GM12878 (cell line): ENCODE measurements around the gene ARL5B. TPM values are rescaled to one million over a fixed set of nuclear protein-coding genes. Genes with fewer than 3 reads are reported as not detected.
A peak's percentile ranks its signal among the peaks of the same experiment; 100 is the strongest.
"Not testable (repeated sequence)": the region's sequence is repeated elsewhere in the genome, so short reads cannot be mapped to it uniquely, and the experiment has no call there.

Source experiments
- ATAC-seq: fragments of 200-7000 bp; cut with Tn5 transposase; 3 replicates; pipeline ENCODE4 v1.9.1; 2020; ENCODE audit warnings: mild to moderate bottlenecking, moderate library complexity
- BruUV-seq: library from RNA; stranded (reverse); fragments of 400-500 nt; replicated peaks from 2 replicates; lab custom pipeline; 2021; lab: Mats Ljungman, UMichigan
- CTCF ChIA-PET: fragments of 300-600 bp; sonication (Branson Sonifier 250); formaldehyde crosslinking; extraction: SDS; loops from one replicate; lab custom pipeline; 2021; ENCODE audit warnings: inconsistent platforms; lab: Yijun Ruan, JAX
- POLR2A ChIA-PET: fragments of 350-600 bp; formaldehyde crosslinking; extraction: SDS; loops from one replicate; lab custom pipeline; 2021; ENCODE audit warnings: inconsistent platforms; lab: Charles Lee
- RAD21 ChIA-PET: fragments of 300-600 bp; sonication (Branson Sonifier 250); formaldehyde crosslinking; loops from one replicate; lab custom pipeline; 2023; ENCODE audit warnings: antibody characterized with exemption; ENCODE audit not compliant: unreplicated experiment; lab: Charles Lee
- SMC1A ChIA-PET: fragments of 300-600 bp; sonication (Branson Sonifier 250); formaldehyde crosslinking; loops from one replicate; lab custom pipeline; 2023; ENCODE audit not compliant: unreplicated experiment, uncharacterized antibody; lab: Charles Lee
- DNase-seq: peaks from one replicate; pipeline ENCODE4 v3.0.0-alpha.2; 2011; ENCODE audit warnings: low read depth, low spot score
- FAIRE-seq: peaks from 3 replicates; lab custom pipeline; 2011; peaks lifted over from hg19 to GRCh38; lab: Jason Lieb, UNC
- H2AFZ ChIP-seq: 2 replicates; pipeline ENCODE4 v1.6.0; 2011; ENCODE audit warnings: low read depth, low read length, control low read depth; ENCODE audit not compliant: control insufficient read depth
- H3K27ac ChIP-seq: 2 replicates; pipeline ENCODE4 v1.5.1; 2011; ENCODE audit warnings: control low read depth; ENCODE audit not compliant: control insufficient read depth, insufficient read depth
- H3K27me3 ChIP-seq, 2 experiments: replicated peaks in 1 of 2; 2 replicates each; pipeline versions ENCODE4 v1.6.0 to v1.6.1; 2011; ENCODE audit warnings: low read length in 1 of 2; ENCODE audit not compliant: control insufficient read depth in 2 of 2, insufficient read depth in 2 of 2
- H3K36me3 ChIP-seq, 2 experiments: 2 replicates each; pipeline ENCODE4 v1.5.1; 2011; ENCODE audit warnings: low read length in 1 of 2; ENCODE audit not compliant: control insufficient read depth in 2 of 2, insufficient read depth in 2 of 2
- H3K4me1 ChIP-seq: 2 replicates; pipeline ENCODE4 v1.6.1; 2011; ENCODE audit warnings: mild to moderate bottlenecking, low read length, moderate library complexity, mixed read lengths; ENCODE audit not compliant: control insufficient read depth, insufficient read depth
- H3K4me2 ChIP-seq: 2 replicates; pipeline ENCODE4 v1.6.0; 2011; ENCODE audit warnings: control low read depth; ENCODE audit not compliant: control insufficient read depth, insufficient read depth
- H3K4me3 ChIP-seq: fragments of 200-600 bp; sonication (generic); 2 replicates; pipeline ENCODE4 v1.5.1; 2016
- H3K79me2 ChIP-seq: 2 replicates; pipeline ENCODE4 v1.6.0; 2011; ENCODE audit warnings: low read length; ENCODE audit not compliant: control insufficient read depth, insufficient read depth
- H3K9ac ChIP-seq: 2 replicates; pipeline ENCODE4 v1.8.0; 2011; ENCODE audit warnings: low read length, control low read depth, mixed read lengths; ENCODE audit not compliant: control insufficient read depth, insufficient read depth
- H3K9me3 ChIP-seq: replicated peaks from 3 replicates; pipeline ENCODE4 v1.5.1; 2011; ENCODE audit warnings: mild to moderate bottlenecking, low read length; ENCODE audit not compliant: control insufficient read depth, insufficient read depth
- H4K20me1 ChIP-seq: 2 replicates; pipeline ENCODE4 v1.6.0; 2011; ENCODE audit not compliant: control insufficient read depth, insufficient read depth
- RAD21 ChIP-seq: IDR thresholded peaks from 2 replicates; pipeline ENCODE4 v1.6.1; 2011; ENCODE audit warnings: mild to moderate bottlenecking, low read depth, low read length, moderate library complexity; ENCODE audit not compliant: insufficient read depth
- WGBS: methylation state at CpG from one replicate; pipeline ENCODE4 v1.1.6; 2016; ENCODE audit warnings: low lambda C conversion rate; ENCODE audit not compliant: insufficient replicate concordance, insufficient coverage; ENCODE audit errors: missing lambda C conversion rate; 5-methylcytosine and 5-hydroxymethylcytosine counted together
- in situ Hi-C: fragments of 300-500 bp; cut with MboI; formaldehyde crosslinking; loops from 9 replicates; pipeline ENCODE4 v1.14.3; 2018; ENCODE audit warnings: mixed read lengths
- intact Hi-C: fragments of 100-400 bp; cut with micrococcal nuclease; formaldehyde crosslinking; loops from one replicate; pipeline ENCODE4 v1.14.2; 2022; ENCODE audit not compliant: unreplicated experiment
- polyA plus RNA-seq, 11 experiments: library from polyadenylated mRNA; depleted of rRNA in 4 of 11; unstranded in 6 of 11; stranded (reverse) in 5 of 11; fragments of >200 nt; fragmentation: Nextera tagmentation in 4 of 11; fragmentation: Illumina TruSeq in 1 of 11; extraction: Ambion mirVana in 4 of 11; extraction: Trizol in 1 of 11; gene quantifications; 1 replicate in 1 of 11; 2 replicates in 10 of 11; pipeline versions ENCODE4 v1.2.1 to v1.2.3, GENCODE V29; 2011 to 2016; ENCODE audit warnings: inconsistent platforms in 2 of 11, missing spikeins in 2 of 11, low read depth in 1 of 11
- total RNA-seq, 4 experiments: library from RNA; depleted of rRNA in 3 of 4; stranded (reverse); fragments of >200 nt in 3 of 4; fragmentation: Illumina TruSeq in 1 of 4; extraction: Trizol in 1 of 4; gene quantifications; 2 replicates each; pipeline versions ENCODE4 v1.2.1 to v1.2.3, GENCODE V29; 2013 to 2021
- TF ChIP-seq, protein P1 (sequence below): fragments of 450-650 bp; formaldehyde crosslinking; IDR thresholded peaks from 2 replicates; pipeline ENCODE4 v1.4.0; 2022; ENCODE audit warnings: mild to moderate bottlenecking, moderate library complexity

Gene ARL5B
- total and polyA plus RNA-seq, 10 of the 15 experiments (the other 5 are each of a cell fraction or from before 2014, with no cell fraction given): 2.5 to 20.7 (median 9.1) TPM

GRCh38 chr10:18639719-18640118, 19.5 kb upstream of the ARL5B start:
- H3K36me3 ChIP-seq, POLR2A ChIA-PET, H3K4me1 ChIP-seq, H3K79me2 ChIP-seq, H3K9me3 ChIP-seq, in situ Hi-C loops, H3K27me3 ChIP-seq, H3K4me2 ChIP-seq, ATAC-seq, intact Hi-C loops, H3K4me3 ChIP-seq, RAD21 ChIA-PET, H3K27ac ChIP-seq, H2AFZ ChIP-seq, H4K20me1 ChIP-seq, H3K9ac ChIP-seq, DNase-seq, BruUV-seq: not testable (repeated sequence)
- SMC1A ChIA-PET: interaction anchor here (0.6 to 1.3 kb wide), 3 partner anchors 9 to 25 kb away, joined by 3 to 4 read pairs (median 3); no protein-coding TSS in a partner anchor
- 96% methylated on average over 2 of the region's 2 CpGs for WGBS
- CTCF ChIA-PET: interaction anchor here (0.9 kb wide), 1 partner anchor 9 kb away, joined by 4 read pairs; no protein-coding TSS in a partner anchor
- FAIRE-seq: peak; percentile 96

DNA sequence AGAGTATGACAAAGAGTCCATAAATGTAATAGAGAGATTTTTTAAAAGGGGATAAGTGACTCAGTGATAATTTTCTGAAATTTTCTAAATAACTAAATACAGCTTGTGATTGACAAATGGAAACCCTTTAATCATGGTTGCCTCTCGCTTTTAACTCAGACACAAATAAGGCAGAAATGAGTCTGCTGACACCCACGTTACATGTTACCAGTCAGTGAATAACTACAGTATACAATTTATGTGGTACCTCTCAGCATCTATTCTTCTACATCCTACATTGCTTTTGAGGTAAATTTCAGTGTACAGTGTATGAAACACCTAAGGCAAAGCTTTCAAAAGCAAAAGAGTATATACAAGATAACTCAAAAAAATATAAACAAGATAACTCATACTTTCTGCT, 12.1 kb upstream of the ARL5B start:
- CTCF ChIA-PET: no interaction called here
- in situ Hi-C loops: no loop called here

More for the DNA sequence above, 12.1 kb upstream of the ARL5B start:
- no peak overlapping the region for H3K9ac ChIP-seq
- no peak overlapping the region for H3K4me2 ChIP-seq
- intact Hi-C loops: no loop called here
- ChIA-PET RAD21 (no interaction called here), SMC1A (interaction anchor here (0.9 to 2.8 kb wide), 2 partner anchors 11 to 19 kb away, joined by 5 to 17 read pairs; partner anchors contain the start of gene ARL5B), POLR2A (interaction anchor here (2.7 kb wide), 1 partner anchor 11 kb away, joined by 21 read pairs; the partner anchor contains the start of gene ARL5B)
- no peak overlapping the region for H3K27ac ChIP-seq
- peaks cover 38% of the 10 kb centered on the region for H3K79me2 ChIP-seq
- 97% methylated on average over 2 of the region's 2 CpGs for WGBS
- no peaks in the 10 kb centered on the region for H4K20me1 ChIP-seq
- no TSS peak for BruUV-seq
- no peak for TF ChIP-seq RAD21
- TF ChIP-seq, protein P1, sequence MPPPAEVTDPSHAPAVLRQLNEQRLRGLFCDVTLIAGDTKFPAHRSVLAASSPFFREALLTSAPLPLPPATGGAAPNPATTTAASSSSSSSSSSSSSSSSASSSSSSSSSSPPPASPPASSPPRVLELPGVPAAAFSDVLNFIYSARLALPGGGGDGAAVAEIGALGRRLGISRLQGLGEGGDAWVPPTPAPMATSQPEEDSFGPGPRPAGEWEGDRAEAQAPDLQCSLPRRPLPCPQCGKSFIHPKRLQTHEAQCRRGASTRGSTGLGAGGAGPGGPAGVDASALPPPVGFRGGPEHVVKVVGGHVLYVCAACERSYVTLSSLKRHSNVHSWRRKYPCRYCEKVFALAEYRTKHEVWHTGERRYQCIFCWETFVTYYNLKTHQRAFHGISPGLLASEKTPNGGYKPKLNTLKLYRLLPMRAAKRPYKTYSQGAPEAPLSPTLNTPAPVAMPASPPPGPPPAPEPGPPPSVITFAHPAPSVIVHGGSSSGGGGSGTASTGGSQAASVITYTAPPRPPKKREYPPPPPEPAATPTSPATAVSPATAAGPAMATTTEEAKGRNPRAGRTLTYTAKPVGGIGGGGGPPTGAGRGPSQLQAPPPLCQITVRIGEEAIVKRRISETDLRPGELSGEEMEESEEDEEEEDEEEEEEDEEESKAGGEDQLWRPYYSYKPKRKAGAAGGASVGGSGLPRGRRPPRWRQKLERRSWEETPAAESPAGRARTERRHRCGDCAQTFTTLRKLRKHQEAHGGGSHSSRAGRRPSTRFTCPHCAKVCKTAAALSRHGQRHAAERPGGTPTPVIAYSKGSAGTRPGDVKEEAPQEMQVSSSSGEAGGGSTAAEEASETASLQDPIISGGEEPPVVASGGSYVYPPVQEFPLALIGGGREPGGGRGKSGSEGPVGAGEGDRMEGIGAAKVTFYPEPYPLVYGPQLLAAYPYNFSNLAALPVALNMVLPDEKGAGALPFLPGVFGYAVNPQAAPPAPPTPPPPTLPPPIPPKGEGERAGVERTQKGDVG (CRISPR knock-in tag): no peak
- H3K36me3 ChIP-seq: no peaks in the 10 kb centered on the region
- ATAC-seq (no peak), DNase-seq (no peak), FAIRE-seq (no peak)
- H2AFZ ChIP-seq: no peak overlapping the region
- H3K4me3 ChIP-seq: no peak overlapping the region
- no peaks in the 10 kb centered on the region for H3K27me3 ChIP-seq
- H3K4me1 ChIP-seq: no peaks in the 10 kb centered on the region
- H3K9me3 ChIP-seq: no peaks in the 10 kb centered on the region
